ENCODE data around the gene BCOR.

BCOR gene

GRCh38 chrX:40131654-40132337 is 34.0 kb upstream of the BCOR start:
- no peak for DNase-seq (ENCODE audit: low spot score)
- TF ChIP-seq CTCF (IDR thresholded peaks at IDR 0.05; ENCODE audit: extremely low read depth, insufficient read depth, missing control alignments) = no peak
- in situ Hi-C loops (cut with MboI; ENCODE audit: low pct_unique_long_range_greater_than_20kb, low sequenced_read_pairs, unreplicated experiment) = no loop called here

- in situ Hi-C loops (cut with MboI; ENCODE audit: low pct_unique_long_range_greater_than_20kb, low sequenced_read_pairs, unreplicated experiment) = no loop called here
- no peak for DNase-seq (ENCODE audit: low spot score)
- TF ChIP-seq CTCF (IDR thresholded peaks at IDR 0.05; ENCODE audit: extremely low read depth, insufficient read depth, missing control alignments) = no peak
Measured at GRCh38 chrX:40130207-40130606, 32.4 kb upstream of the BCOR start.

- in situ Hi-C loops (cut with MboI; ENCODE audit: low pct_unique_long_range_greater_than_20kb, low sequenced_read_pairs, unreplicated experiment) = no loop called here
- DNase-seq (ENCODE audit: low spot score) = no peak
- no peak for TF ChIP-seq CTCF (IDR thresholded peaks at IDR 0.05; ENCODE audit: extremely low read depth, insufficient read depth, missing control alignments)
Measured at GRCh38 chrX:40127052-40127451, 29.3 kb upstream of the BCOR start.

GRCh38 chrX:40122487-40122886 is 24.7 kb upstream of the BCOR start:
- DNase-seq (ENCODE audit: low spot score) = no peak
- in situ Hi-C loops (cut with MboI; ENCODE audit: low pct_unique_long_range_greater_than_20kb, low sequenced_read_pairs, unreplicated experiment) = no loop called here
- no peak for TF ChIP-seq CTCF (IDR thresholded peaks at IDR 0.05; ENCODE audit: extremely low read depth, insufficient read depth, missing control alignments)

- DNase-seq (ENCODE audit: low spot score) = no peak
- TF ChIP-seq CTCF (IDR thresholded peaks at IDR 0.05; ENCODE audit: extremely low read depth, insufficient read depth, missing control alignments) = no peak
- in situ Hi-C loops (cut with MboI; ENCODE audit: low pct_unique_long_range_greater_than_20kb, low sequenced_read_pairs, unreplicated experiment) = no loop called here
Measured at GRCh38 chrX:40121618-40122017, 23.9 kb upstream of the BCOR start.

GRCh38 chrX:40120838-40121580 is 23.3 kb upstream of the BCOR start:
- DNase-seq (ENCODE audit: low spot score) = no peak
- no peak for TF ChIP-seq CTCF (IDR thresholded peaks at IDR 0.05; ENCODE audit: extremely low read depth, insufficient read depth, missing control alignments)
- in situ Hi-C loops (cut with MboI; ENCODE audit: low pct_unique_long_range_greater_than_20kb, low sequenced_read_pairs, unreplicated experiment) = no loop called here

Data from GM13977 (cell line).